SK-N-SH treated with all-trans-retinoic acid at 6 μM for 48 hours (cell line): ENCODE data around the gene DLG2.

Source experiments
- CSRNP3 ChIP-seq: fragments of 250-450 bp; sonication (Bioruptor Pico); IDR thresholded peaks from 2 replicates; pipeline ENCODE4 v1.5.1; 2021; ENCODE audit warnings: mild to moderate bottlenecking, moderate library complexity
- PATZ1 ChIP-seq: fragments of 250-450 bp; sonication (Bioruptor Pico); IDR thresholded peaks from 2 replicates; pipeline ENCODE4 v1.8.0; 2020; ENCODE audit warnings: mild to moderate bottlenecking, moderate library complexity, borderline replicate concordance
- SNAI2 ChIP-seq: fragments of 250-450 bp; sonication (Bioruptor Pico); IDR thresholded peaks from 2 replicates; pipeline ENCODE4 v1.5.0; 2020; ENCODE audit warnings: mild to moderate bottlenecking, moderate library complexity
- TCF4 ChIP-seq: fragments of 250-450 bp; sonication (Bioruptor Pico); IDR thresholded peaks from 2 replicates; pipeline ENCODE4 v1.8.0; 2021; ENCODE audit warnings: mild to moderate bottlenecking, moderate library complexity, borderline replicate concordance
- ZFP30 ChIP-seq: fragments of 450-650 bp; formaldehyde crosslinking; IDR thresholded peaks from 2 replicates; pipeline ENCODE4 v1.5.0; 2022; ENCODE audit warnings: mild to moderate bottlenecking, moderate library complexity

GRCh38 chr11:83721263-83721662, 1905.9 kb downstream of the DLG2 start:
- TF ChIP-seq CSRNP3 (CRISPR knock-in tag) (no peak), PATZ1 (no peak), TCF4 (CRISPR knock-in tag) (no peak), SNAI2 (CRISPR knock-in tag) (no peak), ZFP30 (CRISPR knock-in tag) (no peak)
